Measurements from ENCODE around the gene PDE9A.

Gene PDE9A

GRCh38 chr21:42777757-42778344, 124.4 kb downstream of the PDE9A start:
- no peak for TF ChIP-seq CTCF (IDR thresholded peaks at IDR 0.05; ENCODE audit: low read depth, low read length, missing control alignments)
- DNase-seq (ENCODE audit: low read depth) = no peak
- no peak overlapping the region for H3K4me3 ChIP-seq (ENCODE audit: low read depth, low read length)

GRCh38 chr21:42779431-42779861, 126.0 kb downstream of the PDE9A start:
- no peak for TF ChIP-seq CTCF (IDR thresholded peaks at IDR 0.05; ENCODE audit: low read depth, low read length, missing control alignments)

GRCh38 chr21:42780617-42781016, 127.2 kb downstream of the PDE9A start:
- DNase-seq (ENCODE audit: low read depth) = no peak
- no peak overlapping the region for H3K4me3 ChIP-seq (ENCODE audit: low read depth, low read length)
- TF ChIP-seq CTCF (IDR thresholded peaks at IDR 0.05; ENCODE audit: low read depth, low read length, missing control alignments) = no peak

More at GRCh38 chr21:42779431-42779861, 126.0 kb downstream of the PDE9A start:
- no peak for DNase-seq (ENCODE audit: low read depth)
- no peak overlapping the region for H3K4me3 ChIP-seq (ENCODE audit: low read depth, low read length)

GRCh38 chr21:42781150-42781970, 127.9 kb downstream of the PDE9A start:
- DNase-seq (ENCODE audit: low read depth) = no peak

GRCh38 chr21:42781971-42782722, 128.7 kb downstream of the PDE9A start:
- H3K4me3 ChIP-seq (ENCODE audit: low read depth, low read length) = no peak overlapping the region
- TF ChIP-seq CTCF (IDR thresholded peaks at IDR 0.05; ENCODE audit: low read depth, low read length, missing control alignments) = no peak
- no peak for DNase-seq (ENCODE audit: low read depth)

More at GRCh38 chr21:42781150-42781970, 127.9 kb downstream of the PDE9A start:
- TF ChIP-seq CTCF (IDR thresholded peaks at IDR 0.05; ENCODE audit: low read depth, low read length, missing control alignments) = no peak
- no peak overlapping the region for H3K4me3 ChIP-seq (ENCODE audit: low read depth, low read length)

- no peak for TF ChIP-seq CTCF (IDR thresholded peaks at IDR 0.05; ENCODE audit: low read depth, low read length, missing control alignments)
- DNase-seq (ENCODE audit: low read depth) = no peak
- no peak overlapping the region for H3K4me3 ChIP-seq (ENCODE audit: low read depth, low read length)
Observed at GRCh38 chr21:42782723-42783242, 129.4 kb downstream of the PDE9A start.

All from GM12864 (cell line).